HG03103 (cell line): Measurements from ENCODE around the gene TBRG4.

ENCODE experiments used
- ATAC-seq: cut with Tn5 transposase; IDR thresholded peaks from one replicate; pipeline ENCODE4 v1.9.1; 2021; ENCODE audit warnings: low read depth; ENCODE audit not compliant: unreplicated experiment

The TBRG4 gene

DNA sequence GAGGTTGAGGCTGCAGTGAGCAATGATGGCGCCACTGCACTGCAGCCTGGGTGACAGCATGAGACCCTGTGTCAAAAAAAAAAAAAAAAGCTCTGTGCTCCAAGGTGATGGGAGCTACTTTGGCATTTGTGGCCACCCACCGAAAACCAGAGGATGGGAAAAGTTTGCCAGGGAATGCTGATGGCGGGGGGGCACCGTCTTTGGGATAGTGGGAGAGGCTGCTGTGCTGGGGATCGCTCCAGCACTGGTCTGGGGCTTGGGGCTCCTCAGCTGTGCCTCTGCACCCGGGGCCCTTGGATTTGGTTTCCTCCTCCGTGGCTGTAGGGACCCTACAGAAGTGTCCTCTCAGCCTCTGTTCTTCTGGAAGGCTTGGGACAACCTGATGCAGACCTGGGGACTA is 34.4 kb upstream of the TBRG4 start:
- no peak for ATAC-seq

DNA sequence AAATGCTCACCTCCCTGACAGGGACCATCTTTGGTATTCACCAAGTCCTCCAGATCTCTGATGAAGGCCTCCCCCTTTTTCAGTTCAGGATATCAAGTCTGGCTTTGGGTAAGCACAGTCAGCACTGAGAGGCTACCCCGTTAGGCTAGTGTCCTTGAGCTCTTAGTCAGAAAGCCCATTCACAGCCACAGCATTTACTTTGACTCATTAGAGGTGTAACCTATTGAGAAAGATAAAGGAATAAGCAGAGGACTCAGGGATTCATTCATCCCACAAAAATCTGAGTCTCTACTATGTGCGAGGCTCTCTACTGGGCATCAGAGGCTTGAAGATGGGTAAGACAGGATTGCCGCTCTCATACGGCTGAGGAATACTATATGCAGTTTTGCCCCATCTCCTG is 32.1 kb upstream of the TBRG4 start:
- no peak for ATAC-seq

DNA sequence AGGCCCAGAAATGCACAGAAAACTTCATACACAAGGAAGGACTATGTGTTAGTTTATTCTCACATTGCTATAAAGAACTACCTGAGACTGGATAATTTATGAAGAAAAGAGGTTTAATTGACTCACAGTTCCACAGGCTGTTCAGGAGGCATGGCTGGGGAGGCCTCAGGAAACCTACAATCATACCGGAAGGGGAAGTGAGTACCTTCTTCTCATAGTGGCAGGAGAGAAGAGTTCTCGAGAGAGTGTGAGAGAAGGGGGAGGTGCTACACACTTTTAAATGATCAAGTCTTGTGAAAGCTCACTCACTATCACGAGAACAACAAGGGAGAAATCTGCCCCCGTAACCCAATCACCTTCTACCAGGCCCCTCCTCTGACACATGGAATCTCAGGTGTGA is 29.3 kb upstream of the TBRG4 start:
- ATAC-seq: no peak

DNA sequence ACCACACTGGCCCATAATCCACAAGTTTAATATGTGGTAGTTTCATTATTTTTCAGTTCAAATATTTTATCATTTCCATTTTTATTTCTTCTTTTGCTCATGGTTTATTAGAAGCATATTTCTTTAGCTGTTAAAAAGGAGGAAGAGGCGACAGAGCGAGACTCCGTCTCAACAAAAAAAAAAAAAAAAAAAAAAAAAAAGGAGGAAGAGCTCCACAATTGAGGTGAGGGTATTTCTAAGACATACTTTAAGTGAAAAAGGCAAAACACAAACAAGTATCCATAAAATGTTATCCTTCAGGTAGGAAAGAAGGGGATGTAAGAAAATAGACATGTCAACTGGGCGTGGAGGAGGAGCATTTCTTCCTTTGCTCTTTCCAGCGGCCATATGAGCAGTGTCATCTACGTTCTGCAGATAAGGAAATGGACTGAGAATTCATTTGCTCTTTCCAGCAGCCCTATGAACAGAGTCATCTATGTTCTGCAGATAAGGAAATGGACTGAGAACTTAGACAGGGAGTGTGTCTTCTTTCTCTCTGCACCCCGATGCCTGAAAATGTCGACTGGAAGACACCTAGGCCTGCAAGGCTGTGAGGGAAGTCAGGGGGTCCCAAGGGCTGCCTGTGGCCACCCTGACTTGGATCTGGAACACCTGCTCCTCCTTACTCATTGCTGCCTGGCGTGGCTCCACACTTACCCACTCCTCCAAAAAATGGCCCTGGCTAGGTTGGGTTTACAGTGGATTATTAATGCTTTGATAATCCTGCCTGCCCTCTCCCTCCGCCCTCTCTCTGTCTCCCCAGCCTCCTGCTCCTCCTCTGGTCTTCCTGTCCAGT is 27.2 kb upstream of the TBRG4 start:
- ATAC-seq: no peak

DNA sequence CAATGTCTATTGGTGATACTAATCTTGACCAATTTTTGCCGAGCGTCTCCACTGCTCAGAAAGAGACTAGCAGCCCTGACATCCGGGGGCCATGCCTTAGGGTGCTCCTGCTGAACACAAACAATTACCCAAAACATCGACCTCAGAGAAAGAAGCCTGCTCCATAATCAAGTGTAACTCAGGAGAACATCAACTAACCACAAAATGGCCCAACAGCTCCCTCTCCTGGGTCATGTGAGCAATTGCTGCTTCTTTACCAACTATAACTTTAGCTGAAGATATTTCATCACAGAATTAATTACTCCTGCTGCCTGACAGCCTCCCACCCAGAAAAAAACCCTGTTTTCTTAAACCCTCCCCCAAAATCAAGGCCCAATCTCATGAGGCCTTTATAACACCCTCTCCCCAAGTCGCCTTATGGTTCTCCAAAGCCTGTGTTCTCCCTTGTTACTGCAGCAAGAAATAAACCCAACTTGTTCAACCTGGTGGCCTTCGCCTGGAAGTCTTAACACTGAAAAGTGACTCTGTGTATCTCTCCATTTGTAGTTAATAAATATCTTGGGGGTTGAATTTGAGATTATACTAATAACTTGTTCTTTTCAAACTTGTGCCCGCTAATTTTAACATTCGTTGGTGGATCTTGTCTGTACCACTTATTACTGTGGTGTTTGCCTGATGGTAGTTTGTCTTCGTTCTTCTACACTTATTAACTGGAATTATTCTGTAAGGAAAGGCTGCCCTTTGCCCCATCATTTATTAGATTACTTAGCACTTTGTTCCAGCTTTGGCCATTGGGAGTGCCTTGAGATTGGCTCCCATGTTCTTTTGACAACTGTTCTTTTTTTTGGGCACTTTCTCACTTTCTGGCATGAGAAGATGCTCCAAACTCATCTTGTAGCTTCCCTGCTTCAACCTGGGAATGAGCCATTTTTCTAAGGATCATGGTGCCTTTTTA is 24.9 kb upstream of the TBRG4 start:
- no peak for ATAC-seq

DNA sequence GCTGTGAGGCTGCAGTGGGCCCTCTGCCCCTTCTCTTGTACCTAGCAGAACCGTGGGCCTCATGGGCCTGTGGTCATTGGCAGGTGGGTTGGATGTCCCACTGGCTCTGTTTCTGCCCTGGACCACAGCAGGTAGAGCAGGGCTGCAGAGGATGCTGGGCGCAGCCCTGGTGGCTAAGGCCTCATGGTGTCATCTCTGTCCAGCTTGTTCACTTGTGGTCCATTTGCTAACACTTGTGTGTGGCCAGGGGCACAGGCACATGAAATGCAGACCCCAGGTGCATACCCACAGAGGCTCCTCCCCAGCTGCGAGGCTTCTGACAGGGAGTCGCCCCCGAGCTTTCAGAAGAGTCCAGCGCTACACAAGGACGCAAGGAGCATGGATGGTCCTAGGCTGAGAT is 22.4 kb upstream of the TBRG4 start:
- no peak for ATAC-seq

DNA sequence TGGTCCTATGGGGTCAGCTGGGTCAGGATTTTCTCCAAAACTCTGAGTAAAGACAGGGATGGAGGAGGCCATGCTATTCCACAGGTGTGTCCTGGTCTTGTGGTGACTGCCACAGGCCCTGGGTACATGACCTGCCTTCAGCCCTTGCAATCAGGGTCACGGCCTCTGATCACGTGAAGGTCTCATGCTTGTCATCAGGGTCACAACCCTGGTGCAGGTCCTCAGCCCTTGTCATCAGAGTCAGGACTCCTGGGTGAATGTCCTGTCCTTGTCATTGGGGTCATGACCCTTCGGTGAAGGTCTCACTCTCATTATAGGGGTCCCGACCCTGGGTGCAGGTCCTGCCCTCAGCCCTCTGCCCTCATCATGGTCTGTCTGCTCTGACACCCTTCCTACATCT is 21.9 kb upstream of the TBRG4 start:
- ATAC-seq: no peak

DNA sequence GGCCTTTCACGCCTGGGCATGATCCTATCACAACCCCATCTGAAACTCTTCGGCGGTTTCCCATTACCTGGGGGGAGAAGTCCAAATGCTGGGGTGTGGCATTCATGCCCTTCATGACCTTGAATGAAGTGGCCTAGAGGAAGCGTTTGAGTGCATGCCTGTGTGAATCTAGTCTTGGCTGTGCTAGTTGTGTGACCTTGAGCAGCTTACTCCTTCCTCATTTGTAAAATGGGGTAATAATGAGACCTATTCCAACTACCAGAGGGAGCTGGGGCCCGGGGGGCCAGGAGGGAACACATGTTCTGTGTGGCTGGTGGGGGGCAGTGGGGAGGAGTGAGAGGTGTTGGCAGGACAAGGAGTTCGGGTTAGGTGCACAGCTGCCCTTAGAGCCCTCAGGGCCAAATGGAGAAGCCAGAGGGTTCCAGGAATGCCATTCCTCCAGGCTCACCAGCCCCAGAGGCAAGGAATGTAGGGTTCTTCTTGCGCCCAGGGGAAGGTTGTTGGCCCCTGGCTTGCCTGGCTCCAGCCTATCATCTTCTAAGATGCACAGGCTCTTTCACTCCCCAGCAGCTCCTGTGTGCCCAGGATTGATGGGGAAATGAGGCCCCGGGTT is 21.3 kb upstream of the TBRG4 start:
- no peak for ATAC-seq

DNA sequence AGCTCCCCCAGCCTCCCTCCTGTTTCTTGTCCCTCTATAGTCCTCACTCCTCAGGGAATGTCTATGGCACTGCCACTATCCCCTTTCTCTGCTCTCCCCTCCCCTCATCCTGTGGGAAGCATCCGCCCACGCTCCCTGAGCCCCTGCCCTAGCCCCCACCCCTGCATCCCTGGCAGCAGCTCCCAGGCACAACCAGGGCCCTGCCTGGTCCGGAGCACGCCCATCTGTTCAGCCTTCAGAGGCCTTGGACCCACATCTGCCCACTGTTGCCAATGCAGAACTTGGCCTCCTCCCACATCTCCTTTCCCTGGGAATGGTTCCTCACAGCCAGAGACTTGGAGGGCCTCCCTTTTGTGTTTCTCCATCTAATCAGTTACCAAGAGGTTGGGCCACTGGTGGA is 20.4 kb upstream of the TBRG4 start:
- no peak for ATAC-seq

DNA sequence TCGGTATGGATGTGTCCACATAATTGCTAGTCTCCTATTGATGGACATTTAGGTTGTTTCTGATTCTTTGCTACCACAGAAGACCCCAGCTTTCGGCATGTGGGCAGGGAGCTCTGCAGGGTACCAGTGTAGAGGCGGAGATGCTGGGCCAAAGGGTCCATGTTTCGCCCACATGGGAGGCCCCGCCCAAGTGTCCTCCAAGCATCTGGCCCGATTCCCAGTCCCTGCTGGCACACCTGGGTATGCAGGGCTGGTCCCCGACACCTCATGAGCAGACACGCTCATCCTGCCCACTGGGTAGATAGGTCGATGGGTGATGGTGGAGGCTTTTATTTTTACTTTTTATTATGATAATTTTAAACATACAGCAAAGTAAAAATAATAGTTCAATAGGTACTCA is 19.4 kb upstream of the TBRG4 start:
- no peak for ATAC-seq

DNA sequence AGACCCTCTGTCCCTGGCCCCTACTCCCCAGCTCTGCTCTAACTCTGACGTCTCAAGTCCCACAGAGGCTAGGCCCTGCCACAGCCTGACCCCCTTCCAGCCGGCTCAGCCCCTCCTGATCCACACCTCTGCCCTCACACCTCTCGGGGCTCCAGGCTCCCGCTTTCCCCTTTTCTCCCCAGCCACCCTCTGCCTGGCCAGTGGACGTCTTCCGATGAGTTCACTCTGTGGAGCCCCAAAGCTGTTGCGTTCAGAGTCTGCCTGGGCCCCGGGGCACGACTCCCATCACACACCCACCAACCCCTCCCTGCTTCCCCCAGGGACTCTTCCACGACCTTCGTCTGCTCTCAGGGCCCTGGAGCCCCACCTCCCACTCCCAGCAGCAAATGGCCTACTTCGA is 18.4 kb upstream of the TBRG4 start:
- no peak for ATAC-seq

DNA sequence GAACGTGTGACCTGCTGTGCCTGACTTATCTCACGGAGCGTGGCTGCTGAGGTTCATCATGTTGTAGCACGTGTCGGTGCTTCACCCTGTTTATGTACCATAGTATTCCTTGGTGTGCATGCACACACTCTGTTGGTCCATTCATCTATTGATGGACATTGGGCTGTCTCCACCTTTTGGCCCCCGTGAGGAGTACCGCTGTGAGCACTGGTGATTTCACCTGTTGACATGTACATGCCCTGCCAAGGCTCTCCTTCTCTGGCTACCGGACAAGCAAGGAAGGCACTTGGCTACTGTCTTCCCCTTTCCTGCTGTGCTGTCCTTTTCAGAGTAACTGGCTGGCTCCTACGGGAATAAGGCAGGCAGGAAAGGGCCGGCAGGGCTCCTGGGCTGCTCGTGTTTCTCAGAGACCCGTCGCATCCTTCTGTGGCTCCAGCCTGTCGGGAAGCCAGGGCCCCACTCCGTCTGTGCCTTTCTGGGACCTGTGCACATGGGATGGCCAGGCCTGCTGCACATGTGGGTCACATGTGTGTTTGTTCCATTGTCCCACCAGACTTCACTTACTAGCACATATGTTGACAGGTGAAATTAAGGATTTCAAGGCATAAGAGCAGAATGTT is 17.8 kb upstream of the TBRG4 start:
- no peak for ATAC-seq

DNA sequence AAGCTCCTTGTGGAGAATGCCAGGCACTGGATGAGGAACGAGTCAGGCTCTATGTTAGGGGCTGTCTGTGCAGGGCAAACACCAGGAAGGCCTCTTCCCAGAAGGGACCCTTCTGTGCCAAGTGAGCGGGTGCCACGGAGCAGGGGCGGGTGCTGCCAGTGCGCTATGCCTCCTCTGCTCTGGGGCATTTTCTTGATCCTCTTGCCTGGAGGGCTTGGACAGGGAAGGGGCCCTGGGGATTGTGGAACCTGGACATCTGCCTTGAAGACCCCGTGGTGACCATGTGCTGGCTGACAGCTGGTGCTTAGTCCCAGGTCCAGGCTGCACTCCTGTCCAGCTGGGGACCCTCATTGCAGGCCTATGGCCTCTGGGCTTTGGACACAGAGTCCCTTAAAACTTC is 15.4 kb upstream of the TBRG4 start:
- no peak for ATAC-seq

DNA sequence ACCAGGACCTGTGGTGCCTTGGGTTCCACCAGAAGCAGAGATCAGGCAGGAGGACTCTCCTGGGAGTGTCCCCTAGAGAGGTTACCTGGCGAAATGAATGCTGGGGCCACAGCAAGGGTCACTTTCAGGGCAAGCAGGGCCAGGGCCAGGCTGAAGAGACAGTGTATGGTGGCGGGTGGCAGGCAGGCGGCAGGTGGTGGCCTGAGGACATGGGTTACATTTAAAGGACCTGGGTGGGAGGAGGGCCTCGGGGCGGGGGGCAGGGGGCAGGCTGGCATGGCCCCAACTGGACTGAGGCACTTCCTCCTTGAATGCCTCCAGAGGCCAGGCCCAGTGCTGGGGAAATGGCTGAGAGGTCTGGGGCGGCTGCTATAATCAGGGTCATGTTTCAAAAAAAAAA is 14.7 kb upstream of the TBRG4 start:
- no peak for ATAC-seq

DNA sequence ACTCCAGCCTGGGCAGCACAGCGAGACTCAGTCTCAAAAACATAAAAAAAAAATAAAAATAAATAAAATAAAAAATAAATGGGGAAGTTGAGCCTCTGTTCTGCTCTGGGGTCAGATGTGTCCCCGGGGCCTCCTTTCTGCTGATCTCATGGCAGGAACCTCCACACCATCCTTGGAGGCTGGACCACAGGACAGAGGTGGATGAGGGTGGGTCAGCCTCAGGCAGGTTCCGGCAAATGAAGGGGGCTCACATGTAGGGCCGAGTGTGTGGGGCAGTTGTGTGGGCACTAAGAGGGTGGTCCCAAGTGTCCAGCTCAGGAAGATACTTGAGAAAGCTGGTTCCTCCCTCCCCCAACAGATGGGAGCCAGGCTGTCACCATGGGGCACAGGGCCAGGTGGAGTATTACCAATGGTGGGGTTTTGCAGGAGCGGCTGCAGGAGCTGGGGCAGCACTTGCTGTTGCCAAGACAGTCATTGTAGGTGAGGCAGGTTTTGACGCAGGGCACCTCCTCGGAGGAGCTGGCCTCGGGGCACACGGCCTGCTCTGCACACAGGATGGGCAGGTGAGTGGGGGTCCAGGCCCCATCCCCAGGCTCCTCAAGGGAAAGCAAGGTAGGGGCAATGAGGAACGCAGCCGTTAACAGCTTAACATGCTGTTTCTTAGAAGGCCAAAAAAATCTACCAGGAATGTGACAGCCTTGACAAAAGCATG is 13.9 kb upstream of the TBRG4 start:
- ATAC-seq: no peak

DNA sequence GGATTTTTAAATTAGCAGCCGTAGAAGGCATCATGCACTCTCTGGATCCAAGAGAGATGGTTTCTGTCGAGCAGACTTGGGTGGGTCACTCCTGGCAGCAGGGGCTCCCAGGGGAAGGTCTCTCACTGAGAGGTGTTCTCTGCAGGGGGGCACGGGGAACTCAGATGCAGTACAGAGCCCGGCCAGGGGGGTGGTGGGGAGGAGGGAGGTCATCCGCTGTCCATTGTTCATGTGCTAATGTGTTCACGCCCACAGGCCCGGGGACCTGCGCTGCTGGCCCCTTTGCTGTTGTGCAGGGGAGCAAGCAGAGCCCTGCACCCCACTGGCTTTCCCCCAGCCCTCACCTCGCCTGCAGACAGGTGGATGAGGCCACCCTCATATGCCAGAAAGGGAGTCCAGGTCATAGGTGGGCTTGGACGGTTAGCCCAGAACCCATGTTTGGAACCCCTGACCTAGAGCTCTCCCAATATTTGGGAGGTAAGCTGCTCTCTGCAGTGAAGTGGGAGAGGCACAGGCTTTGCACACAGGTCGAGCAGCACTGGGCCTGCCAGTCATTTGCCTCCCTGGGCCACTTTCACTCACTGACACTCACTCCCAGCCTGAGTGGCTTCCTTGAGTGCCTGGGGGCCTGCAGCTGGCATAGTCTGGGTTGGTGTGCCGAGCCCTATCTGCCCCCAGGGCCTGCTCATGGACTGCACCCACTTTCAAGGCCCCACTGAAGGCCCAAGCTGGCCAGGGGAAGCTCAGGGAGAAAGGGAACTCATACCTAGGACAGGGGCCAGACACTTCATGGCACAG is 12.6 kb upstream of the TBRG4 start:
- ATAC-seq: no peak

DNA sequence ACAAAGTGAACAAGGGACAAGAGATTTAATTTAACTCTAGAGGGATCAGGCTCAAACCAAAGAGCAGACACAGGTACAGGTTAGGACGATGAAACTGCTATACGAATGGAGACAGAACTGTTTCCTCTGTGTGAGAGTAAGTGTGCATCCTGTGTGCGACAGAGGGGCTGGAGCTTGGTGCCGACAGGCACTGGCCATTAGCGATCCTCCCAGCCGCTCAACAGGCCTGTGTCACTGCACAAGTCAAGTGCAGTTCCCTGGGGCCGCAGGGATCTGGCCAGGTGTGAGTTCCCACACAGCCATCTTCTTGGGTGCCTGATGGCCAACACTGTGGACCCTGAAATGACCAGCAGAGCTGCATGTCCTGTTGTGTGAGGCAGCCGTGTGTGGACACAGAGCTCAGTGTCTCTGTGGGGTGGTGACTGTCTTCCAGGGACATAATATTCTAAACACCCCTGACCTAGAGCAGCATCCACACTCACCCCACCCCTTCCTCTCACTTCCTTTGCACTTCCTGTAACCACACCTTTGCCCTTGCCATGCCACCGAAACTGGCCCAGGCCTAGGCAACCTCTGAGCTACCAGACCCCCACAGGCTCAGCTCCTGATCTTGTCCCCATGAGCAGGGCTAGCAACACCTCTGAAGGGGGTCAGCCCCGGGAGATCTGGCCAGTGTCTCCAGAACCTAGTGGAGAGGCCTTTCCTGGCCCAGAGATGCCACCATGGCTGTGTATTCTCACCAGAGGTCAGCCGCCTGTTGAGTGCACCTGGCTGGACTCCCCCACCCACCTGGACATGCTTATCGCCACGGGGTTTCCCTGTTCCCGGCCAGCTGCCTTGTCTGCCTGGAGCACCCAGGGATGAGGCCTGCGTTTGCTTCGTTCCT is 11.7 kb upstream of the TBRG4 start:
- no peak for ATAC-seq

DNA sequence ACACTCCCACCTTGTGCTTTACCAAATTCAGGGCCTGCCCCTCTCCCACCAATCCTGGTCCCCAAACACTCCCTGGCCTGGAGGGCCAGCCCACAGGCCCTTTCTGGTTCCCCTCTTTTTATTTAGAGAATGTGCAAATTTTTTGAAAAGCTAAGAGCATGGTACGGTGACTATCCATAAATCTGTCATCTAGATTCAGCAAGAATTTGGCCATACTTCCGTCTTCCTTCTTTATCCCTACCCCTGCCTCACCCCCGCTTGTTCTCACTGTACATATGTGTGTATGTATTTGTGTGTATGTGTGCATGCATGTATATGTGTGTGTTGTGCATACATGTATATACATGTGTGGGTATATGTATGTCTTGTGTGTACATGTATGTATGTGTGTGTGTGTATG is 8.1 kb upstream of the TBRG4 start:
- no peak for ATAC-seq
